ENCODE data around the gene SPZ1. TPM values are rescaled to one million over a fixed set of nuclear protein-coding genes. Genes with fewer than 3 reads are reported as not detected.
"Not testable (repeated sequence)": the region's sequence is repeated elsewhere in the genome, so short reads cannot be mapped to it uniquely, and the experiment has no call there.

Gene SPZ1
- total RNA-seq, 1 donor from 2014 or later: not detected

DNA sequence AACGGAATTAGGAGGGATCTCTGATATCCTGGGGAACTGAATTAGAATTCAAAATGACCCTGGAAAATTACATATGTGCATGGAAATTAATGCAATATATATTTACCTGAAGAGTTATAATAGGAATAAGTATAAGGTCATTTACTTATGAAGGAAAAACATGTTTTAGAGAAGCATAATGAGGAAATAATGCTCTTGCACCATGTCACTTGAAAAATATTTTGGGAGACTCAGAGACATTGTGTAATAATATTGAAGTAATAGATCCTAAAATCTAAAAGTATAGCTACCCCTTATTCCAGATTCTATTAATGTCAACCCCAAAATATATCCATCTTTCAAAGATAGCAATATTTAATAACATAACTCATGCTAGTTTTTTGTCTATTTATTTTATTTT is 28.4 kb downstream of the SPZ1 start:
- Histone ChIP-seq H3K4me3 (no peak overlapping the region), H3K36me3 (no peaks in the 10 kb centered on the region)

DNA sequence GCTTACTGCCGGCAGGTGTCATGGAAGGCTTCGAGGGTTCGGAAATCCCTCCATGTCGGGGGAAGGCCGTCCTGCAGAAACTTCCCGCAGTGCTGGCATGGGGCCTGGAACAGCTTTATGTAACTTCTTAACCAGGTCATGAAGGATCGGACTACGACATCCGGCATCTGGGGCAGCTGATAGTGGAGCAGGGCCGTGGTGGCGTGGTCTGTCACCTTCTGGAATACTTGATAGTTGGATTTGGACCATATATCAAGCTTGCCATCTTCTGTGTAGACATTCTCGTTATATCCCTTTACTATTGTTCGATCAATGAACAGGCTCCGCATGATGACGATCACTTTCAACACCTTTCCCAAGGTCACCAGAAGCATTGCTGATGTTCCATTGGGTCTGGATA is 31.2 kb downstream of the SPZ1 start:
- H3K4me1 ChIP-seq; H3K9me3 ChIP-seq (replicated peaks); DNase-seq; intact Hi-C loops (cut with micrococcal nuclease); H3K4me3 ChIP-seq; H3K27ac ChIP-seq (replicated peaks); H3K36me3 ChIP-seq; H3K27me3 ChIP-seq (ENCODE audit: low read depth): not testable (repeated sequence)

More for the DNA sequence above, 28.4 kb downstream of the SPZ1 start:
- Histone ChIP-seq H3K27ac (replicated peaks) (no peak overlapping the region), H3K4me1 (no peaks in the 10 kb centered on the region), H3K27me3 (ENCODE audit: low read depth) (no peaks in the 10 kb centered on the region), H3K9me3 (replicated peaks) (no peaks in the 10 kb centered on the region)
- TF ChIP-seq, protein P1, sequence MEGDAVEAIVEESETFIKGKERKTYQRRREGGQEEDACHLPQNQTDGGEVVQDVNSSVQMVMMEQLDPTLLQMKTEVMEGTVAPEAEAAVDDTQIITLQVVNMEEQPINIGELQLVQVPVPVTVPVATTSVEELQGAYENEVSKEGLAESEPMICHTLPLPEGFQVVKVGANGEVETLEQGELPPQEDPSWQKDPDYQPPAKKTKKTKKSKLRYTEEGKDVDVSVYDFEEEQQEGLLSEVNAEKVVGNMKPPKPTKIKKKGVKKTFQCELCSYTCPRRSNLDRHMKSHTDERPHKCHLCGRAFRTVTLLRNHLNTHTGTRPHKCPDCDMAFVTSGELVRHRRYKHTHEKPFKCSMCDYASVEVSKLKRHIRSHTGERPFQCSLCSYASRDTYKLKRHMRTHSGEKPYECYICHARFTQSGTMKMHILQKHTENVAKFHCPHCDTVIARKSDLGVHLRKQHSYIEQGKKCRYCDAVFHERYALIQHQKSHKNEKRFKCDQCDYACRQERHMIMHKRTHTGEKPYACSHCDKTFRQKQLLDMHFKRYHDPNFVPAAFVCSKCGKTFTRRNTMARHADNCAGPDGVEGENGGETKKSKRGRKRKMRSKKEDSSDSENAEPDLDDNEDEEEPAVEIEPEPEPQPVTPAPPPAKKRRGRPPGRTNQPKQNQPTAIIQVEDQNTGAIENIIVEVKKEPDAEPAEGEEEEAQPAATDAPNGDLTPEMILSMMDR (IDR thresholded peaks at IDR 0.05; ENCODE audit: borderline replicate concordance): no peak
- intact Hi-C loops (cut with micrococcal nuclease): no loop called here
- no peak for DNase-seq

DNA sequence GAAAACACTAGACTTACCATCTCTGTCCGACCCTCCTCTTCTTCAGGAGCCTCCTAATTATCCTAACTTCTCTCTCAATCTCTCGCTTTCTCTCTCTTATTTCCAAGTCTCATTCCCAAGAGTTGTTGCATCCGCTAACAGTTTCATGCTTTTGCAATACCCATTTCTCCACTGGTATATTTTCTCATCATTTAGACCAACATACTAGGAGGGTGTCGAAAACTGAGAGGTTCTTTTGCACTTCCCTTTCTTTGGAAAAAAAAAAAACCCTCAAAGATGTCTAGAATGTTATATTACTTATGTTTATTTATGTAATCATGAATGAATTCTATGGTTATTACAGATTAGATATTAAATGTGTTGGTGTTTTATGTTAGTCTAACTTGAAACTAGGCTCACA is 35.9 kb downstream of the SPZ1 start:
- intact Hi-C loops (cut with micrococcal nuclease): no loop called here
- TF ChIP-seq, protein P1 (IDR thresholded peaks at IDR 0.05; ENCODE audit: borderline replicate concordance): no peak
- Histone ChIP-seq H3K36me3 (no peaks in the 10 kb centered on the region), H3K9me3 (replicated peaks) (no peaks in the 10 kb centered on the region), H3K27ac (replicated peaks) (no peak overlapping the region), H3K4me1 (no peaks in the 10 kb centered on the region), H3K4me3 (no peak overlapping the region), H3K27me3 (ENCODE audit: low read depth) (no peaks in the 10 kb centered on the region)
- no peak for DNase-seq

DNA sequence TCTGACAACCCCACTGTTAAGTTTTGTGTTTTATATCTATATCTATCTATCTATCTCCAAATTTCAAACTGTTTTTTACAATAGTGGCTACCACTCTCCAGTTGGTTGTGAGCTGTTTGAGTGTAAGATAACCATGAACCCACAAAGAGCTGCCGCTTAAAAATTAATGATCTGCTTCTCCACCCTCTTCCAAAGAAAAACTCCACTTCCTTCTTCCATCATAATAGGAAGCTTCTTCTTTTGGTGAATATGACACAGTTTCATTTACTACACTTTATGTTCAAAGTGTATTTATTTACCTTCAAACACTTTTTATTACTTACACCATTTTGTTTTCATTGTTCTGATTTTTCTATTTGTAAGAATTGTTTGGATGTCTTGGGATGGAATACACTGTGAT is 37.9 kb downstream of the SPZ1 start:
- Histone ChIP-seq H3K27me3 (ENCODE audit: low read depth) (no peaks in the 10 kb centered on the region), H3K4me3 (no peak overlapping the region), H3K27ac (replicated peaks) (no peak overlapping the region), H3K9me3 (replicated peaks) (no peaks in the 10 kb centered on the region), H3K4me1 (no peaks in the 10 kb centered on the region), H3K36me3 (no peaks in the 10 kb centered on the region)
- no peak for DNase-seq
- intact Hi-C loops (cut with micrococcal nuclease): no loop called here
- TF ChIP-seq, protein P1 (IDR thresholded peaks at IDR 0.05; ENCODE audit: borderline replicate concordance): no peak

DNA sequence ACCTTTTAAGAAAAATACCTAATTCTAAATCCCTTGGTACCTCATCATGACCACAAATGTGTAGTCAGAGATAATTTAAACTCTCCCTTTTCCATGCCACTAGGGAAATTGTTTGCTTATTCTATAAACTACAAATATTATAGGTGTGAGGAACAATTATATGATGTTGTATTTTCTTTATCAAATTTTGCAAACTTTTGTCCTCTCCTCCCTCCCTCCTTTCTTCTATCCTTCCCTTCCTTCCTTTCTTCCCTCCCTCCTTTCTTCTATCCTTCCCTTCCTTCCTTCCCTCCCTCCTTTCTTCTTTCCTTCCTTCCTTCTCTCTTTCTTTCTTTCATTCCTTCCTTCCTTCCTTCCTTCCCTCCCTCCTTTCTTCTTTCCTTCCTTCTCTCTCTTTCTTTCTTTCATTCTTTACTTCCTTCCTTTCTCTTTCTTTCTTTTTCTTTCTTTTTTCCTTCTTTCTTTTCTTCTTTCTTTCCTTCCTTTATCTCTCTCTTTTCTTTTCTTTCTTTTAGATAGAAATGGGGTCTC is 41.2 kb downstream of the SPZ1 start:
- intact Hi-C loops (cut with micrococcal nuclease): no loop called here
- TF ChIP-seq, protein P1 (IDR thresholded peaks at IDR 0.05; ENCODE audit: borderline replicate concordance): no peak
- no peak overlapping the region for H3K4me3 ChIP-seq

DNA sequence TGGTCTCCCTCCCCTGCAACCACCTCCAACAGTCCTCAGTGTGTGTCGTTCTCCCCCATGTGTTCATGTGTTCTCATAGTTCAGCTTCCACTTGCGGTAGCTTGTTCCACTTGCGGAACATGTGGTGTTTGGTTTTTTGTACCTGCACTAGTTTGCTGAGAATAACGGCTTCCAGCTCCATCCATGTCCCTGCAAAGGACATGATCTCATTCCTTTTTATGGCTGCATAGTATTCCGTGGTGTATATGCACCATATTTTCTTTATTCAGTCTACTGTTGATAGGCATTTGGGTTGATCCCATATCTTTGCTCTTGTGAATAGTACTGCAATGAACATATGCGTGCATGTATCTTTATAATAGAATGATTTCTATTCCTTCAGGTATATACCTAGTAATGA is 45.1 kb downstream of the SPZ1 start:
- TF ChIP-seq, protein P1 (IDR thresholded peaks at IDR 0.05; ENCODE audit: borderline replicate concordance): no peak
- Histone ChIP-seq H3K36me3 (no peaks in the 10 kb centered on the region), H3K9me3 (replicated peaks) (no peaks in the 10 kb centered on the region), H3K4me3 (no peak overlapping the region), H3K4me1 (no peaks in the 10 kb centered on the region), H3K27ac (replicated peaks) (no peak overlapping the region), H3K27me3 (ENCODE audit: low read depth) (peaks cover 3% of the 10 kb centered on the region)
- intact Hi-C loops (cut with micrococcal nuclease): no loop called here
- DNase-seq: no peak

More for the DNA sequence above, 41.2 kb downstream of the SPZ1 start:
- H3K27ac ChIP-seq (replicated peaks): no peak overlapping the region
- H3K9me3 ChIP-seq (replicated peaks): no peaks in the 10 kb centered on the region
- H3K27me3 ChIP-seq (ENCODE audit: low read depth): peaks cover 3% of the 10 kb centered on the region
- H3K36me3 ChIP-seq: no peaks in the 10 kb centered on the region
- H3K4me1 ChIP-seq: no peaks in the 10 kb centered on the region
- DNase-seq: no peak
